NCI-H2196 treated with DMSO at 0.1 percent for 48 hours (cell line): ENCODE results near the gene SH2B3.
"Not testable (repeated sequence)": the region's sequence is repeated elsewhere in the genome, so short reads cannot be mapped to it uniquely, and the experiment has no call there.

ENCODE experiments used
- DNase-seq: peaks from one replicate; lab custom pipeline; 2025; ENCODE audit not compliant: unreplicated experiment; lab: John Stamatoyannopoulos, UW

The SH2B3 gene

DNA sequence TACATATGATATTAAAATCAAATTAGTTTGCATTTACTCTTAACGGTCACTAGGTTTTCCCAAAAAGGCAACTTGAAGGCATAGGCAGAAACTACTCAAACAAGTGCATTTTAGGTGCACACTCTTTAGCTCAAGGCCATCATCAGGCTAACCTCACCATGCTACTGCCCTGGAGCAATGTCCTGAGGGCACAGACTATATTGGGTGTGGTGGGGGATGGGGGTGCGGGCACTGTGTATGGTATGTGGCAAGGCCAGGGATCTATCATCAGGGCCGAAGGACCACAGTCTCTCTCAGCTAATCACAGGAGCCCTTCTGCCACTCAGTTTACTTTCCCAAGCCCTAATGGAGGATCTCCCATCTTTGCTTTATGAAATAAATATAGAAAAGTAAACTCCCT, 51.9 kb downstream of the SH2B3 start:
- DNase-seq, result no peak

DNA sequence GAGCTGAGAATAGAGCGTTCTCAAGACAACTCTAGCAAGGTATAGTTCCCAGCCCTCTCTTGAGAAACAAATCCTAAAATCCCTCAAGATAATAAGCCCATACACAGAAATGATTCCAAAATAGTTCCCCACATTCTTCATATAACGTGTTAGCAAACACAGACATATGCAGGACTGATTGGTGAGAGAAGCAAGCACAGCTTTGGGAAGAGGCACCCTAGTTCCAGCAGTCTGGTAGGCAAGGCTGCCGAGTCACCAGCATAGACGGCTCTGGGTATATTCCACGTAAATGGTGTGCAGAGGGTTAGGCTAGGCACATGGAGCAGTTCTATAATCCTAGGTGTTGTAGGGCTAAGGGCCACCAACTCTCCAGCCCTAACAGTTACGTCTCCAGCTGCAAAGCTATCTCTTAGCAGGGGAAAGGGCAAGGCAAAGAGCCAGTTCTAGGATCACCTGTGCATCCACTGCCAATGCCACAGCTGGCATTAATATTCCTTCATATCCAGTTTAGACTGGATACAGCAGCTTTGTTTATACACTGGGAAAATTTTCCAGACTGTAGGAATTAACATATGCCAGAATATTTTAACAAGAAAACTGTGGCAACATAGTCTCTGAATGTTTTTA, 52.9 kb downstream of the SH2B3 start:
- no peak for DNase-seq

DNA sequence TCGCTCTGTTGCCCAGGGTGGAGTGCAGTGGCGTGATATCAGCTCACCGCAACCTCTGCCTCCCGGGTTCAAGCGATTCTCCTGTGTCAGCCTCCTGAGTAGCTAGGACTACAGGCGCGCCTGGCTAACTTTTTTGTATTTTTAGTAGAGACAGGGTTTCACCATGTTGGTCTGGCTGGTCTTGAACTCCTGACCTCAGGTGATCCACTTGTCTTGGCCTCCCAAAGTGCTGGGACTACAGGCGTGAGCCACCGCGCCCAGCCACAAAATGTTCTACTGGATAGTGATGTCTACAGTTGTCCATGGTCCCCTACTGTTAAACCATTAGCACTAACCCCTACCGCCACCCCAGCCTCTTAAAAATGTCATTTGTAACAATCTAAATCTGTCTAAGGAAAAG, 54.4 kb downstream of the SH2B3 start:
- not testable (repeated sequence) for DNase-seq

DNA sequence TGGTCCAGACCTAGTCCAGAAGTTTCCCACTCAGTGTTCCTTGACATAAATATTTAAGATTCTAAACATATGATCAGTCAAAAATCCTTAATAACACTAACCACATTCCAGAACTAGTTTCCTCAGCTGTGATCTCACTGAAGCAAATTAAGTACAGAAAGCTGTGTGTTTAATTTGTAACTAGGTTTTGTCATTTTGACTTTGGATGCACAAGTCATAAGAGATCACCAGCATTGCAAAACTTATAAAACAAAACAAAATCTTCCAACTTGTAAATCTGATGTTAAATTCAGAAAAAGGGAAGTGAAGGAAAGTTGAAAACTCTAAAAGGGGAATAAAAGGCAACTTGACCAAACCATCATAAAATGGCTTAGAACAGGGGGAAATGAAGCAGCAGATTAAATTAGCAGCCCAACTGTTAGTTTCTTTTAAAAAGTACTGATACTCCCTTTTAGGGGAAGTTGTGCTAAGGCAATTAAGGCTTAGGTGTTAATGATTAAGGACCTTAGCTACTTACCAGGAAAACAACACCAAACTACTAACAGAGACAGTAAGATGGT, 56.6 kb downstream of the SH2B3 start:
- DNase-seq, result no peak

DNA sequence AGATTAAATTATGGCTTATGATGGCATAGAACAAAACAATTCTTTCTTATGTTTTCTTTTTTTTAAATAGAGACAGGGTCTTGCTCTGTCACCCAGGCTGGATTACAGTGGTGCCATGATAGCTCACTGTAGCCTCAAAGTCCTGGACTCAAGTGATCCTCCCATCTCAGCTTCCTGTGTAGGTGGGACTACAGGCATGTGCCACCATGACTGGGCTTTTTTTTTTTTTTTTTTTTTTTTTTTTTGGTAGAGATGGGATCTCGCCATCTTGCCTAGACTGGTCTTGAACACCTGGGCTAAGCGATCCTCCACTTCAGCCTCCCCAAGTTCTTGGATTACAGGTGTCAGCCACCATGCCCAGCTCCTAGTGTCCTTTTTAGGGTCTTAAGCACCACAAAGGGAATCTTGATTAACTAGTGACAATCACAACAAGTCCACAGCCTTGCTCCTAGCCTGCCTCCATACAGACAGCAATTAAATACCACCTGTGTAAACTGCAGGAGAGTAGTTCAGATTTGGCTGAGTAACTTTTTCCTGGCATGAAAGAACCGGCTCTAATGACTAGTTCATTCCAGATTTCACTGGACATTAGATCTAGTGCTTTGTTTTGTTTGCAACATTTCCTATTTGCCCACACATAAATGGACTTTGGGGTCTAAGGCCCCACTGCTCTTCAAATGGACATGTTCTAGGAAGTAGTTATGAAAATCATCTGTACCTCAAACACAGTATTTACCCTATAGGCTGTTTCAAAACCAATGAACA, 61.6 kb downstream of the SH2B3 start:
- DNase-seq, result peak; percentile 9

DNA sequence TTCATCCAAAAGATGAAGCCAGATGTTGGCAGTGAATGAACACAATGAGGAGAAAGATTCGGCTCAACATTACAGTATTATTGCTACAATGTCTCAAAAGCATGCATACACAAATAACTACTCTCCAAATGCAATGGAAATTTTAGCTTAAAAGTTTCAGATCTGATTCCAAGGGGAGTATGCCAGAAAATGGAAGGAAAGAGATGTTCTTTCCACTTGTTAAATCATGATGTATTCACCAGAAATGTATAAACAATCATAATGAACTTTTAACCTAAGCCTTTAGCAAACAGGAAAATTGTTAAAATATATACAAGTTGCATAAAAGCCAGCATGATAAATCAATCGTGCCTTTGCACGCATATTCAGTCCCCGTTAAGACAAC, 62.1 kb downstream of the SH2B3 start:
- no peak for DNase-seq

DNA sequence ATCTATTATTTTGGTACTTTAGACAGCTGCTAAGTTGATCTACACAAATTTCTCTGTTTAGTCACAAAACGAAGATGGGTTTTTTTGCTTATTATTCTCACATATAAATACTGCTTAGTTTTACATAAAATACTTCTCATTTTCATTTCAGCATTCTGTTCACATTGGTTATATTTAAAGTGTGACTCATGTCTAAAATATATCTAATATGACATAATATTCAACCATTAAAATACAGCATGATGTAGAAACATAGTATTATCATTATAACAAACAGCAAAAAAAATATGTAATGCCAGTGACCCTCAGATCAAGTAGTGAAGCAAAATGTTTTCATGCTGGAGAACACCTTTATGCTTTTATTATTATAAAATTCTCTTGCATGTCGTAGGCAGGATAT, 63.7 kb downstream of the SH2B3 start:
- DNase-seq, result no peak

DNA sequence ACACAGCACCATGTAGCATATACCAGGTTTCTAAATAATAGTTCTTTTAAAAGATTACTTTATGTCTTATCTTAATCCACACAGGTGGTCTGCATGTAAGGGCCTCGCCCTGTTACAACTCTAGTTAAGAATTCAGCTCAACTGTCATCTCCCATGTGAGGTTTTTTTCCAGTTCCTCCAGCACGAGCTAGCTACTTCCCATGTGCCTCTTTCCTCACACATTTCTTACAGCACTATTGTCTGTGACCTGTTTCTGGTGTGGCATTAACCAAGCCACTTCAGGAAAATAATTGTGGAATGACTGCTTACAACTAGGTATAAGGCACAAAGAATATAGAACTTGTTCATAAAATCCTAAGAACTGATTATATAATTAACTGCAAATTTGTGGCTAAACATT, 65.5 kb downstream of the SH2B3 start:
- no peak for DNase-seq

DNA sequence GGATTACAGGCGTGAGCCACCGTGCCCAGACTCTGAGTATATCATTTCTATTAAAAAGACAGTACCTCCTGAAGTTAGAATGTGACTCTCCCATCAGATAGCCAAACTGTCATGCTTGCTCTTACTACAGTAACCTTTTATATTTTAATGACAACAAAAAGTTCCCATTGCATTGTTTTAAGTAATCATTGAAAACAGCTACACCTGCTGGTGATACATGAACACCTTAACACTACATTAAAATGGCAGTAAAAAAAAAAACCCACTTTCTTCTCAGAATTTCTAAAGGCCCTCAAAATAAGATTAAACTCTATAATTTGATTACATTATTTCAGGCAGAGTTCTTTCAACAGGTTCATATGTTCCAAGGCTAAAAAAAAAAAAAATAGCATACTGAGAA, 76.7 kb downstream of the SH2B3 start:
- no peak for DNase-seq

DNA sequence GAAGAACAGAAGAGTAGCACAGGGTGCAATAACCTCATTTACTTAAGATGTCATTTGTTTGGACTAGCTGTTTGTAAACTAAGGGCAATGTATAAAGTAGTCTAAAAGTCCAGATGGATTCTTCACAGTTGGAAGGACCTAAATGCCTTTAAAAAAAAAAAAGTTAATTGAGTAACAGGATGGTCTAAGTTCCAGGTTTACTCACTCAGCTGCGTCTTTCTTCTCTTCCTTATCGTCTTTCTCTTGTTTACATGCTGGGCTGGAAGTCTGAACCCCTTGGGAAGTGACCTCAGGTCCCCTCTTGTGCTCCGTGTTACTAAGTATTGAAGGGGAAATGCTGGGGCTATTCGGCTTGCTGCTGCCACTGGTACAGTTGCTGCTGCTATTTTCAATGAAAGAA, 82.5 kb downstream of the SH2B3 start:
- no peak for DNase-seq

DNA sequence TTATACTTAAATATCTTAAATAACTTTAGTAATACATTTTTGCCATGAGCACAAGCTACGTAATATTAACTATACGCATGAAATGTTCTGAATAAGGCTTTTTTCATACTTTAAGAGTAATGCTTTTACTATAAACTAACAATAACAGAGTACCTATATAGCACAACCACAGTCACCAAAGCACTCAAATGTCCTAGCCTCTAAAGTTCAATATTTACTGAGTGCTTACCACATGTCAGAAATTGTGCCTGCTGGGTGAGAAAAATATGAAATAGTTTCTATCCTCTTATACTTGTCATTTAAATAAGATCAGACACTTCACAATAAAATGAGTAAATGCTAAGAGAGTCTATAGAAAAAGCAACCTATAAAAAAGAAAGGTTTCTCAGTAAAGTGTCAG, 83.1 kb downstream of the SH2B3 start:
- no peak for DNase-seq

DNA sequence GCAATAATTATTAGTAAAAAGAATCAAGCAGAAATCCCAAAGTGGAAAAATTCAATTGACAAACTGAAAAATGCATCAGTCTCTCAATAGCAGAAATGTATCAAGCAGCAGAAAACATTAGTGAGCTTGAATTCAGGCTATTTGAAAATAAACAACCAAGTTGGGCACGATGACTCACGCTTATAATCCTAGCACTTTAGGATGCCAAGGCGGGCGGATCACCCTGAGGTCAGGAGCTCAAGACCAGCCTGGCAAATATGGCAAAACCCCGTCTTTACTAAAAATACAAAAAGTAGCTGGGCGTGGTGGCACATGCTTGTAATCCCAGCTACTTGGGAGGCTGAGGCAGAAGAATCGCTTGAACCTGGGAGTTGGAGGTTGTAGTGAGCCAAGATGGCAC, 87.3 kb downstream of the SH2B3 start:
- DNase-seq, result not testable (repeated sequence)

DNA sequence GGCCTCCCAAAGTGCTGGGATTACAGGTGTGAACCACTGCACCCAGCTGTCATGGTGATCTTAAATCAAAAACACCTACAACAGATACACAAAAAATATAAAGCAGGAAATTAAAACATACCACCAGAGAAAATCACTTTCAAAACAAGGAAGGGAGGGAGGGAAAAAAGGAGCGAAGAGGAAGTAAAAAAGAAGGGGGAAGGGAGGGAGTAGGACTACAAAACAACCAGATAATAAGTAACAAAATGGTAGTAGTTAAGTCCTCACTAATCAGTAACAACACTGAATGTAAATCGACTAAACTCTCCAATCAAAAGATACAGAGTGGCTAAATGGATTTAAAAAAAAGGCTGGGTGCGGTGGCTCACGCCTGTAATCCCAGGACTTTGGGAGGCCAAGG, 89.0 kb downstream of the SH2B3 start:
- no peak for DNase-seq
